ENCODE results near the gene FNIP1. TPM values are rescaled to one million over a fixed set of nuclear protein-coding genes. Genes with fewer than 3 reads are reported as not detected.

Gene FNIP1
- total RNA-seq, 3 donors from 2014 or later (not counting 1 experiment from before 2014, with no cell fraction given), result 49.6 to 54.6 (median 50.8) TPM

DNA sequence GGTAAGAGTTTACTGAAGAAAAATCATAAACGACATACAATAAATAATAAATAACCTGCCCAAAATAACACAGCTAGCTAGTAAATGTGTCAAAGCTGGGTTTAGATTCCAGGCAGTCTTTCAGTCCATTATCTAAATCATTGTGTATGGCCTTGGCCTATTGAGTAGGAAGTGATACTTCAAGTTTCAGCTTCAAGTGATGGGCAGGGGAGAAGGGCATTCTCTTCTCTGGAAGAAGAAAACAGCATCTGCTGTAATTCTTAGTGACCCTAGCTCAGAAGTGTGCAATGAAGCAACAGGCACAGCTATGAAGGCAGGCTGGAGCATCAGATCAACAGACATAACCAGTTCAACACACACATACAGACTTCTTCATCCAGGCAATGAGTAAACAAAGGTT lies 42.5 kb downstream of the FNIP1 start:
- H3K36me3 ChIP-seq (ENCODE audit: control insufficient read depth, insufficient read depth, low read length), result no peaks in the 10 kb centered on the region
- H3K27me3 ChIP-seq (ENCODE audit: control insufficient read depth, insufficient read depth, low read length), result no peaks in the 10 kb centered on the region
- no peak overlapping the region for H3K4me3 ChIP-seq (ENCODE audit: low read length)
- Mint-ChIP-seq H3K27ac (peak overlapping the region in 1 of 2 donors; percentile 32), H3K9me3 (no peaks in the 10 kb centered on the region), H3K4me1 (peaks cover 27 to 33% of the 10 kb centered on the region in 2 donors), H3K27me3 (ENCODE audit: low read depth in 2 of 2) (no peaks in the 10 kb centered on the region), H3K4me3 (no peak overlapping the region), H3K36me3 (no peaks in the 10 kb centered on the region)
- TF ChIP-seq, protein P1, sequence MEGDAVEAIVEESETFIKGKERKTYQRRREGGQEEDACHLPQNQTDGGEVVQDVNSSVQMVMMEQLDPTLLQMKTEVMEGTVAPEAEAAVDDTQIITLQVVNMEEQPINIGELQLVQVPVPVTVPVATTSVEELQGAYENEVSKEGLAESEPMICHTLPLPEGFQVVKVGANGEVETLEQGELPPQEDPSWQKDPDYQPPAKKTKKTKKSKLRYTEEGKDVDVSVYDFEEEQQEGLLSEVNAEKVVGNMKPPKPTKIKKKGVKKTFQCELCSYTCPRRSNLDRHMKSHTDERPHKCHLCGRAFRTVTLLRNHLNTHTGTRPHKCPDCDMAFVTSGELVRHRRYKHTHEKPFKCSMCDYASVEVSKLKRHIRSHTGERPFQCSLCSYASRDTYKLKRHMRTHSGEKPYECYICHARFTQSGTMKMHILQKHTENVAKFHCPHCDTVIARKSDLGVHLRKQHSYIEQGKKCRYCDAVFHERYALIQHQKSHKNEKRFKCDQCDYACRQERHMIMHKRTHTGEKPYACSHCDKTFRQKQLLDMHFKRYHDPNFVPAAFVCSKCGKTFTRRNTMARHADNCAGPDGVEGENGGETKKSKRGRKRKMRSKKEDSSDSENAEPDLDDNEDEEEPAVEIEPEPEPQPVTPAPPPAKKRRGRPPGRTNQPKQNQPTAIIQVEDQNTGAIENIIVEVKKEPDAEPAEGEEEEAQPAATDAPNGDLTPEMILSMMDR (IDR thresholded peaks at IDR 0.05), result no peak
- no peak for DNase-seq
- no peak for ATAC-seq
- H3K4me1 ChIP-seq (ENCODE audit: control insufficient read depth, insufficient read depth, low read length), result peaks cover 2% of the 10 kb centered on the region
- intact Hi-C loops (cut with micrococcal nuclease), result no loop called here
- no peak overlapping the region for H3K27ac ChIP-seq (ENCODE audit: low read length)
- WGBS (ENCODE audit: insufficient coverage), result no CpG with 5 or more reads among the region's 1 CpG
- H3K9me3 ChIP-seq (ENCODE audit: control insufficient read depth, insufficient read depth, low read length), result no peaks in the 10 kb centered on the region

DNA sequence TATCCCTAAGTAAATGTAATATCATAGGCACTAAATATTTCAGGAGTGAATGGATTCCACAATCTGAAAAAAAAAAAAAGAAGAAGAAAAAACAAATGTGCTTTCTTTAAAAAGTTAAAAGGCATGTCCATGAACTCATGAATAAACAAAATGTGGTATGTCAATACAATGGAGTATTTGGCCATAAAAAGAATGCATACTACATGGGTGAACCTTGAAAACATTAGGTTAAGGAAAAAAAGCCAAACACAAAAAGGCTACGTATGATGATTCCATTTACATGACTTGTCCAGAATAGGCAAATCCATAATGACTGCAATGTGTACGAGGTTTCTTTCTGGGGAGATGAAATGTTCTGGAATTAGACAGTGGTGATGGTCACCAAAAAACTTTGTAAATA lies 45.3 kb downstream of the FNIP1 start:
- TF ChIP-seq, protein P1 (IDR thresholded peaks at IDR 0.05), result no peak
- DNase-seq (no peak), ATAC-seq (no peak)
- H3K27me3 Mint-ChIP-seq (ENCODE audit: low read depth in 2 of 2), result no peaks in the 10 kb centered on the region
- Histone ChIP-seq H3K9me3 (ENCODE audit: control insufficient read depth, insufficient read depth, low read length) (no peaks in the 10 kb centered on the region), H3K4me1 (ENCODE audit: control insufficient read depth, insufficient read depth, low read length) (peaks cover 3% of the 10 kb centered on the region), H3K36me3 (ENCODE audit: control insufficient read depth, insufficient read depth, low read length) (no peaks in the 10 kb centered on the region), H3K27me3 (ENCODE audit: control insufficient read depth, insufficient read depth, low read length) (no peaks in the 10 kb centered on the region), H3K27ac (ENCODE audit: low read length) (no peak overlapping the region), H3K4me3 (ENCODE audit: low read length) (no peak overlapping the region)
- no peaks in the 10 kb centered on the region for H3K36me3 Mint-ChIP-seq
- WGBS (ENCODE audit: insufficient coverage), result 100% methylated on average over 1 of the region's 2 CpGs
- no peak overlapping the region for H3K27ac Mint-ChIP-seq
- intact Hi-C loops (cut with micrococcal nuclease), result no loop called here
- no peaks in the 10 kb centered on the region for H3K9me3 Mint-ChIP-seq
- H3K4me3 Mint-ChIP-seq, result no peak overlapping the region
- H3K4me1 Mint-ChIP-seq, result peaks cover 30 to 36% of the 10 kb centered on the region in 2 donors

DNA sequence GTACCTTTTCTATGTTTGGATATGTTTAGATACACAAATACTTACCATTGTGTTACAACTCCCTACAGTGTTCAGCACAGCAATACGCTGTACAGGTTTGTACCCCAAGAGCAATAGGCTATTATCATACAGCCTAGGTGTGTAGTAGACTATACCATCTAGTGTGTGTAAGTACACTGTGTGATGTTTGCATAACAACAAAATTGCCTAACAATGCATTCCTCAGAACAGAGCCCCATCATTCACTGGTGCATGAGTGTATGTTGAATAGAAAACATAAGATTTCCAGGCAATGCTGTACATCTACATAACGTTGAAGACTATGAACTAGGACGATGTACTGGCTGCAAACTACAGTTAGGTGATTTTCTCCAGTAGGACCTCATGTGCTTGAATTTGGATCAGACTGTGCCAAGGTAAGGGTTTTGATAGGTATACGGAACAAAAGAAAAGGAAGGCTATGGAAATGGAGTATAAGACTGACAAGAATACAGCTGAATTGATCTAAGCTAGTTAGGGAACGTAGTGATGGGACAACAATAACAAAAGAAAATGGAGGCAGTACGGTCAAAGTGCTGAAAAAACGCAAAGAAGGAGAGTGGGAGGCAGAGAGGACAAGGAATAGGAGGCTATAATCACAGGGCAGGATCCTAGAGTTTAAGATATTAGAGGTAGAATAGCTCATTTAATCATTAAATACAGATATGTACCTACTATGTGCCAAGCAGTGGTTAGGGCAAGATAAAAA lies 46.9 kb downstream of the FNIP1 start:
- no peak for ATAC-seq
- H3K27ac ChIP-seq (ENCODE audit: low read length), result no peak overlapping the region
- H3K36me3 ChIP-seq (ENCODE audit: control insufficient read depth, insufficient read depth, low read length), result no peaks in the 10 kb centered on the region
- no peaks in the 10 kb centered on the region for H3K9me3 ChIP-seq (ENCODE audit: control insufficient read depth, insufficient read depth, low read length)
- no peaks in the 10 kb centered on the region for H3K27me3 Mint-ChIP-seq (ENCODE audit: low read depth in 2 of 2)
- DNase-seq, result no peak
- H3K4me1 ChIP-seq (ENCODE audit: control insufficient read depth, insufficient read depth, low read length), result peaks cover 3% of the 10 kb centered on the region
- TF ChIP-seq, protein P1 (IDR thresholded peaks at IDR 0.05), result no peak
- H3K4me3 Mint-ChIP-seq, result no peak overlapping the region
- intact Hi-C loops (cut with micrococcal nuclease), result loop anchor here (5.0 kb wide), 1 partner anchor 47 kb away; the partner anchor contains the start of gene FNIP1
- peak overlapping the region in 1 of 2 donors; percentile 2 for H3K27ac Mint-ChIP-seq
- no peaks in the 10 kb centered on the region for H3K36me3 Mint-ChIP-seq
- 100% methylated on average over 6 of the region's 7 CpGs for WGBS (ENCODE audit: insufficient coverage)
- no peaks in the 10 kb centered on the region for H3K27me3 ChIP-seq (ENCODE audit: control insufficient read depth, insufficient read depth, low read length)
- H3K4me3 ChIP-seq (ENCODE audit: low read length), result no peak overlapping the region
- peaks cover 30 to 42% of the 10 kb centered on the region in 2 donors for H3K4me1 Mint-ChIP-seq
- H3K9me3 Mint-ChIP-seq, result no peaks in the 10 kb centered on the region

All from natural killer cell (primary cell).